Fibroblast of the aortic adventitia (primary cell): Measurements from ENCODE around the gene ERC2. TPM values are rescaled to one million over a fixed set of nuclear protein-coding genes. Genes with fewer than 3 reads are reported as not detected.
A peak's percentile ranks its signal among the peaks of the same experiment; 100 is the strongest.

ENCODE experiments used
- DNase-seq: peaks from one replicate; pipeline ENCODE4 v3.0.0-alpha.2; 2010; ENCODE audit warnings: low read depth
- H3K4me3 ChIP-seq: 2 replicates; pipeline ENCODE4 v1.5.1; 2011; ENCODE audit warnings: low read depth, mild to moderate bottlenecking, control low read depth, low read length, moderate library complexity
- CTCF ChIP-seq: IDR thresholded peaks from 2 replicates; pipeline ENCODE4 v1.5.1; 2011; ENCODE audit warnings: mild to moderate bottlenecking, low read length, control low read depth, inconsistent platforms; ENCODE audit not compliant: insufficient read depth
- total RNA-seq: library from RNA; depleted of rRNA; stranded (reverse); fragments of >200 nt; gene quantifications from 2 replicates; pipeline ENCODE4 v1.2.3, GENCODE V29; 2012; ENCODE audit warnings: low replicate concordance

Gene ERC2
- total RNA-seq, 1 donor: 0.09 TPM

GRCh38 chr3:55569033-55569599 lies 899.2 kb downstream of the ERC2 start:
- DNase-seq: no peak
- no peak overlapping the region for H3K4me3 ChIP-seq
- no peak for TF ChIP-seq CTCF

- no peak for TF ChIP-seq CTCF
- no peak for DNase-seq
- no peak overlapping the region for H3K4me3 ChIP-seq
These were observed 900.7 kb downstream of the ERC2 start for GRCh38 chr3:55567615-55568014.

- no peak for TF ChIP-seq CTCF
- H3K4me3 ChIP-seq: no peak overlapping the region
- no peak for DNase-seq
These were observed 901.1 kb downstream of the ERC2 start for GRCh38 chr3:55567121-55567520.

GRCh38 chr3:55565521-55565920 lies 902.7 kb downstream of the ERC2 start:
- H3K4me3 ChIP-seq: no peak overlapping the region
- no peak for DNase-seq
- no peak for TF ChIP-seq CTCF

DNA sequence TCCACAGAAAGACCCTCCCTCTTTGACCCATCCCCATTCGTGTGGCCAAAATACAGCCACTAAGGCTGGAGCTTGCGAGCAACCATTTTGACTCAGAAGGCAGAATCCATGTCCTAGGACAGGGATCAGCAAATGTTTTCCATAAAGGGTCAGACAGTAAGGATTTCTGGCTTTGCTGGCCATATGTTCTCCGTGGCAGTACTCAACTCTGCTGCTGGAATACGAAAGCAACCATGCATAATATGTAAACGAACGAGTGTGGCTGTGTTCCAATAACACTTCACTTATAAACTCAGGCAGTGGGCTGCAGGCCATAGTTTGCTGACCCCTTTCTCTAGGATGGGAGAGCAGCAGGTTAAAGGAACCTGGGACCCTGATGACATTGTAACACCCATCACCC lies 903.5 kb downstream of the ERC2 start:
- no peak for DNase-seq
- H3K4me3 ChIP-seq: no peak overlapping the region
- no peak for TF ChIP-seq CTCF

DNA sequence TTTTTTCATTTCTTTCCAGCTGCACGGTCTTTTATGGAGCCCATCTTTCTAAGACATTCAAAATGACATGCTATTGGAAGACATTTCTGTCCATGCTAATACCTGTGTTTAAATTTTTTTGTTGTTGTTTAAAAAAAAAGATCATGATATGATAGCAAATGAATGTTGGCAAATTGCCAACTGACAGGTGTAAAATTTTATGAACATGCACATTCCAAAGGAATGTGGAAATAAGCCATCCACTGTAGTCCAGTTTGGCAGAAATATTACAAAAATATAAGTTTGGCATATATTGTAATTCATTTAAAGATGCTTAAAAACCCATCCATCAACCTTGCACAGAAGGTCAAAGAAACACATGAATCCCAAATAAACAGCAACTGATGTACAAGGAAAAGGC lies 905.6 kb downstream of the ERC2 start:
- DNase-seq: peak; percentile 4
- no peak overlapping the region for H3K4me3 ChIP-seq
- no peak for TF ChIP-seq CTCF
